ENCODE results near the gene PLPPR3. TPM values are rescaled to one million over a fixed set of nuclear protein-coding genes. Genes with fewer than 3 reads are reported as not detected.

Gene PLPPR3
- total RNA-seq, 1 experiment from 2014 or later: 0.81 TPM

- CTCF ChIA-PET: no interaction called here
- POLR2A ChIA-PET (ENCODE audit: unreplicated experiment): no interaction called here
- peaks cover 43% of the 10 kb centered on the region for H3K36me3 ChIP-seq (ENCODE audit: low read depth)
Measured at GRCh38 chr19:805600-806550, 15.9 kb downstream of the PLPPR3 start.

GRCh38 chr19:805166-805551, 16.6 kb downstream of the PLPPR3 start:
- H2AFZ ChIP-seq: no peak overlapping the region
- intact Hi-C loops (cut with micrococcal nuclease; ENCODE audit: unreplicated experiment): no loop called here
- no peaks in the 10 kb centered on the region for H3K27me3 ChIP-seq (ENCODE audit: insufficient read depth, low read depth)
- H3K4me3 ChIP-seq: no peak overlapping the region
- H3K27ac ChIP-seq: no peak overlapping the region
- no peaks in the 10 kb centered on the region for H3K9me2 ChIP-seq (ENCODE audit: insufficient read depth)
- no TSS peak for BruUV-seq (replicated peaks)
- no peaks in the 10 kb centered on the region for H3K9me3 ChIP-seq (ENCODE audit: insufficient read depth, low read depth)
- no peak for DNase-seq
- ChIA-PET CTCF (no interaction called here), POLR2A (ENCODE audit: unreplicated experiment) (no interaction called here)
- no peak overlapping the region for H3K4me2 ChIP-seq
- peaks cover 89% of the 10 kb centered on the region for H3K79me2 ChIP-seq (ENCODE audit: low read depth)
- TF ChIP-seq EZH2 (IDR thresholded peaks at IDR 0.05; ENCODE audit: low read depth) (no peak), CTCF (conservative IDR thresholded peaks at IDR 0.05) (no peak)
- peaks cover 53% of the 10 kb centered on the region for H3F3A ChIP-seq (ENCODE audit: insufficient read depth, low read depth)
- H3K36me3 ChIP-seq (ENCODE audit: low read depth): peaks cover 42% of the 10 kb centered on the region
- peaks cover 13% of the 10 kb centered on the region for H3K4me1 ChIP-seq (replicated peaks; ENCODE audit: insufficient read depth)
- H4K20me1 ChIP-seq (ENCODE audit: insufficient read depth): peaks cover 99% of the 10 kb centered on the region

More at GRCh38 chr19:805600-806550, 15.9 kb downstream of the PLPPR3 start:
- no peaks in the 10 kb centered on the region for H3K9me2 ChIP-seq (ENCODE audit: insufficient read depth)
- no peak overlapping the region for H3K27ac ChIP-seq
- no peak overlapping the region for H3K4me3 ChIP-seq
- intact Hi-C loops (cut with micrococcal nuclease; ENCODE audit: unreplicated experiment): no loop called here
- no peaks in the 10 kb centered on the region for H3K27me3 ChIP-seq (ENCODE audit: insufficient read depth, low read depth)
- H4K20me1 ChIP-seq (ENCODE audit: insufficient read depth): peaks cover 99% of the 10 kb centered on the region
- peaks cover 55% of the 10 kb centered on the region for H3F3A ChIP-seq (ENCODE audit: insufficient read depth, low read depth)
- no peak overlapping the region for H2AFZ ChIP-seq
- peaks cover 6% of the 10 kb centered on the region for H3K4me1 ChIP-seq (replicated peaks; ENCODE audit: insufficient read depth)
- no peaks in the 10 kb centered on the region for H3K9me3 ChIP-seq (ENCODE audit: insufficient read depth, low read depth)
- H3K4me2 ChIP-seq: no peak overlapping the region
- no peak for TF ChIP-seq EZH2 (IDR thresholded peaks at IDR 0.05; ENCODE audit: low read depth)
- no peak for TF ChIP-seq CTCF (conservative IDR thresholded peaks at IDR 0.05)
- BruUV-seq (replicated peaks): no TSS peak
- peaks cover 82% of the 10 kb centered on the region for H3K79me2 ChIP-seq (ENCODE audit: low read depth)
- DNase-seq: no peak

- BruUV-seq (replicated peaks): no TSS peak
- H3K27ac ChIP-seq: no peak overlapping the region
- no peaks in the 10 kb centered on the region for H3K27me3 ChIP-seq (ENCODE audit: insufficient read depth, low read depth)
- no peaks in the 10 kb centered on the region for H3K9me2 ChIP-seq (ENCODE audit: insufficient read depth)
- TF ChIP-seq CTCF (conservative IDR thresholded peaks at IDR 0.05): no peak
- no peak for TF ChIP-seq EZH2 (IDR thresholded peaks at IDR 0.05; ENCODE audit: low read depth)
- no peak overlapping the region for H2AFZ ChIP-seq
- CTCF ChIA-PET: no interaction called here
- peaks cover 53% of the 10 kb centered on the region for H3F3A ChIP-seq (ENCODE audit: insufficient read depth, low read depth)
- intact Hi-C loops (cut with micrococcal nuclease; ENCODE audit: unreplicated experiment): no loop called here
- H3K79me2 ChIP-seq (ENCODE audit: low read depth): peaks cover 91% of the 10 kb centered on the region
- H4K20me1 ChIP-seq (ENCODE audit: insufficient read depth): peaks cover 99% of the 10 kb centered on the region
- peaks cover 38% of the 10 kb centered on the region for H3K36me3 ChIP-seq (ENCODE audit: low read depth)
- no peaks in the 10 kb centered on the region for H3K9me3 ChIP-seq (ENCODE audit: insufficient read depth, low read depth)
- no peak for DNase-seq
- H3K4me3 ChIP-seq: no peak overlapping the region
- H3K4me1 ChIP-seq (replicated peaks; ENCODE audit: insufficient read depth): peaks cover 18% of the 10 kb centered on the region
- POLR2A ChIA-PET (ENCODE audit: unreplicated experiment): no interaction called here
- H3K4me2 ChIP-seq: no peak overlapping the region
Measured at GRCh38 chr19:804419-805165, 17.2 kb downstream of the PLPPR3 start.
